22Rv1 (cell line): ENCODE measurements around the gene NMRAL1.

Experiments
- ZFX ChIP-seq: fragments of 450-650 bp; IDR thresholded peaks from 2 replicates; pipeline ENCODE4 v1.6.1; 2017; ENCODE audit warnings: antibody characterized with exemption, borderline replicate concordance
- TF ChIP-seq, protein P1 (sequence below): fragments of 450-650 bp; IDR thresholded peaks from 2 replicates; pipeline ENCODE4 v1.5.1; 2017; ENCODE audit warnings: mild to moderate bottlenecking

DNA sequence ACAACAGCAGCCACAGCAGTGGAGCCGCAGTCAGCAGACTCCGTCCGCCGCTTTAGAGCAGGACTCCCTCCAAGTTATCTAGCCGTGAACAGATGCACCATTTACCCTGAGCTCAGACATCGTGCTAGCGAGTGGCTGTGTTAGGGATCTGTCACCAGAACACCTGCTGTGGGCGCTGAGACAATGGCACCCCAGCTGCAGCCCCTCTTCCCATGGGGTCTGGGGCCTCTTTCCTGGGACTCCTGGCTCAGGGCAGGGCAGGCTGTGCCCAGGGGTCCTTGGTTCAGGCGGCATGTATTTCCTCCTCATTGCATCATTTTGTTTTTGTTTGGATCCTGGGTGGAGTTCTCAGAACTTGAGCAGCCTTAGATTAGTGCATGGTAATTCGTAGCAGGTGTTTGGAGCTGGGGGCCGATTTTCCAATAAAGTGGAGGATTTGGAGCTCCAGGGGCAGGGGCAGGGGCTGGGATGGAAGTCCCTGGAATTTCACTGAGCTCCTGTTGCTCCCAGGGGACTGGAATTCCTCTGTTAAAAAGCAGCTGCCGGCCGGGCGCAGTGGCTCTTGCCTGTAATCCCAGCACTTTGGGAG, 23.4 kb downstream of the NMRAL1 start:
- TF ChIP-seq, protein P1, sequence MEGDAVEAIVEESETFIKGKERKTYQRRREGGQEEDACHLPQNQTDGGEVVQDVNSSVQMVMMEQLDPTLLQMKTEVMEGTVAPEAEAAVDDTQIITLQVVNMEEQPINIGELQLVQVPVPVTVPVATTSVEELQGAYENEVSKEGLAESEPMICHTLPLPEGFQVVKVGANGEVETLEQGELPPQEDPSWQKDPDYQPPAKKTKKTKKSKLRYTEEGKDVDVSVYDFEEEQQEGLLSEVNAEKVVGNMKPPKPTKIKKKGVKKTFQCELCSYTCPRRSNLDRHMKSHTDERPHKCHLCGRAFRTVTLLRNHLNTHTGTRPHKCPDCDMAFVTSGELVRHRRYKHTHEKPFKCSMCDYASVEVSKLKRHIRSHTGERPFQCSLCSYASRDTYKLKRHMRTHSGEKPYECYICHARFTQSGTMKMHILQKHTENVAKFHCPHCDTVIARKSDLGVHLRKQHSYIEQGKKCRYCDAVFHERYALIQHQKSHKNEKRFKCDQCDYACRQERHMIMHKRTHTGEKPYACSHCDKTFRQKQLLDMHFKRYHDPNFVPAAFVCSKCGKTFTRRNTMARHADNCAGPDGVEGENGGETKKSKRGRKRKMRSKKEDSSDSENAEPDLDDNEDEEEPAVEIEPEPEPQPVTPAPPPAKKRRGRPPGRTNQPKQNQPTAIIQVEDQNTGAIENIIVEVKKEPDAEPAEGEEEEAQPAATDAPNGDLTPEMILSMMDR: no peak
- TF ChIP-seq ZFX: no peak
